DMS114 treated with DMSO at 0.1 percent for 48 hours (cell line): ENCODE results near the gene AK5.

Experiments
- DNase-seq: peaks from one replicate; lab custom pipeline; 2025; ENCODE audit not compliant: unreplicated experiment; lab: John Stamatoyannopoulos, UW

AK5 gene

DNA sequence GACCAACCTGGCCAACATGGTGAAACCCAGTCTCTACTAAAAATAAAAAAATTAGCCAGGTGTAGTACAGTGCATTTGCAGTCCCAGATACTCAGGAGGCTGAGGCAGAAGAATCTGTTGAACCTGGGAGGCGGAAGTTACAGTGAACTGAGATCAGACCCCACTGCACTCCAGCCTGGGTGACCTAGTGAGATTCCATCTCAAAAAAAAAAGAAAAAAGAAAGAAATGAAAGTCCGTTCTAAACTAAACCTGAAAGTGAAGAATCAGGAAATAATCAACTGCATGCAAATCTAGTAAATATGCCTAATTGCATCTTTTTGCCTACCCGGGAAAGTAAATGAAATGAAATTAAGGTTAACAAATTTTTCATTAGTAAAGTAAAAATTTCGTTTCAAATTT is 301.1 kb downstream of the AK5 start:
- DNase-seq = no peak

DNA sequence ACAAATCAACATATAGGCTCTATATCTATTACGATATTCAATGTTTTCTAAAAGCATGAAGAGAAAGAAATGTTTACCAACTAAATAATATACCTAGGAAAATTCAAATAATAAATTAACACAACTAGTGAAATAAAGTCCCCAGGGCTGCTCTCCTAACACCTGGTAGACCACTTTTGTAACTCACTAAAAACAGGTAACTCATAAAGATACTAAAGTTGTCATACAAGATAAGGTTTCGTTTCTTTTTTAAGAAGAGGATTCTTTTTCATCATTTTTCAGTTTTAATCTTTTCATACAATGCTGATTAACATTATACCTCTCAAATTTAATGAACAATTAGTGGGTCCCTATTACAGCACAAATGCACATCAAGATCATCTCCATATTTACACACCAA is 301.7 kb downstream of the AK5 start:
- DNase-seq = no peak

DNA sequence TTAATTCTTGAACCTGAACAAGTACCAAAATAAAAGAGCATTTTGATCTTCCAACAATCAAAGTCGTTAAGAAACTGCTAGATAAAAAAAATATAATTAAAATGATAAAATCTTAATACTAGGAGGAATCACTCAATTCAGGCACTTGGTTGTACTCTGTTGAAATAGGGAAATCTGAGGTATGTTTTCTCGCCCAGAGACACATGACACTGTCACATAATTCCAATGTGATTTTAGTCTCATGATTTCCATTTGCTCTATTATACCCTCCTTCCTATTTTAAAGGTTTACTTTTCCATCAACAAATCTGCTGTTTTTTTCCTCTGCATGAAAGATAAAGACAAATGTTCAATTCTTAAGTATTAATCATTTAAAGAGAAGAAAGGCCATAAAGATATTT is 303.1 kb downstream of the AK5 start:
- no peak for DNase-seq

DNA sequence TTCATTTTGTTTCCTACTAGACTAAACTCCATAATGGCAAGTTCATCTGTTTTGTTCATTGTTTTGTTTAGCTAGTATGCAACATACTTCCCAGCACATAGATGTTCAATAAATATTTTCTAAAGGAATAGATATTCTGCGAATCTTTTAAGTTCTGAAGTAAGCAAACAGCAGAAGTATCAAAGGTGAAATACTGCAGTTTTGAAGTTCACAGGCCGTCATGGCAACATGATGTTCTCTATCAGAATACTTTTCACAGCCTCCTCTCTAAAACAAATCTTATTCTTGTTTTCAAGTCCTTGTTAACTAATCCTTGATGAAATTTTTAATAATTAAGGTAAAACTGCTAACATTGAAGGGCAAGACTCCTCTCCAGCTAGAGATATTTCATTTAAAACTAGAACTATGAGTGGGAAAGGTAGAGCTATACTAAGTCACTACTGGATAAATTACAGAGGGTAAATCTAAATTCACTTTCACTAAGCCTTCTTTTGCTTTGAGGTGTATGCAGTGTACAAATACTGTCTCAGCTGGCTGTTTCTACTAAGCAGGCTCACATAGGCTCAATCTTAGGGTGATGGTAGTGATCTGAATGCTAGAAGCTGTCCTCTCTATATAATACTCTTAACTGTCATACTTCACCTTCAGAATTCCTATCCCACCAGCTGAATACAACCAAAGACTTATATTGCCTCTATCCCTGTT is 303.9 kb downstream of the AK5 start:
- DNase-seq = no peak

DNA sequence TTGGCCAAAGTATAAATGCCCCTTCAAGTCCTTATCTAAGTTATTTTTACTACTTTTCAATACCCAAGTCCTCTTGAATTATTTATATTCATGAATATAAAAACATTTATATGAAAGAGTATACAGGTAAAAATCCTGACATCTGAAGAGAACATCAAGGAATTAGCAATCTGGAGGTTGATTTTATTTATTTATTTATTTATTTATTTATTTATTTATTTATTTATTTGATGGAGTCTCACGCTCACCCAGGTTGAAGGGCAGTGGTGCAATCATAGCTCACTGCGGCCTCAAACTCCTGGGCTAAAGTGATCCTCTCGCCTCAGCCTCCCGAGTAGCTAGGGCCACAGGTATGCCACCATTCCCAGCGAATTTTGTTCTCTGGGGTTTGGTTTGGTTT is 307.4 kb downstream of the AK5 start:
- no peak for DNase-seq

DNA sequence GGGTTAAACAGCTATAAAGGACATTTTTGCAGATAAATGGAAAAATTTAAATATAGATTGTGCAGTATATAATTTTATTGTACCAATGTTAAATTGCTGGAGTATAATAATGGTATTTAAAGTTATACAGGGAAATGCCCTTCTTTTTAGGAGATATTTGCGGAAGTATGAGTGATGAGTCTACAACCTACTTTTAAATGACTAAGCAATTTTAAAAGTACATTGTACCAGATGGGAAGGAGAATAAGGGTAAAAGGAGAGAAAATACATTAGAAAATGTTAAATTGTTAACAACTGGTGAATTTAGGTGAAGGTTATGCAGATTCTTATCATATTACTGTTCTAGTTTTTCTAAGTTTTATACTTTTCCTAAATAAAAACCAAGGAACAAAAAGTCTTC is 308.8 kb downstream of the AK5 start:
- DNase-seq = no peak

GRCh38 chr1:77592906-77593305 is 311.1 kb downstream of the AK5 start:
- DNase-seq = no peak

GRCh38 chr1:77594366-77595112 is 312.7 kb downstream of the AK5 start:
- DNase-seq = no peak

DNA sequence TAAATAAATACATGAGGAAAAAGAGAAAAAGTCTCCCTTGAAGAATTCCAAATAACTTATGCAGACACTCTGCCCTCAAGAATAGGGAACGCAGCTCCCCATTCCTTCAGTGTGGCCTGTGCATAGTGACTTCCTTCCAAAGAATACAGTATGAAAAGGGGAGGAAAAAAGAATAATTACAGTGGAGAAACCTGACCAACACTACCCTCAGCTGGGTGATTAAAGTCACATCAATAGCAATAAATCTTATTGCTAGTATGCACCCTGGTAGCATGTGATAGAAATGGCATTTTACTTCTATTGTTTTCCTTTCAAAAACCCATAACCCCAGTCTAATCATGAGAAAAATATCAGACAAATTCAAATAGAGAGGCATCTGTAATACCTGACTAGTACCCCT is 315.5 kb downstream of the AK5 start:
- DNase-seq = no peak

DNA sequence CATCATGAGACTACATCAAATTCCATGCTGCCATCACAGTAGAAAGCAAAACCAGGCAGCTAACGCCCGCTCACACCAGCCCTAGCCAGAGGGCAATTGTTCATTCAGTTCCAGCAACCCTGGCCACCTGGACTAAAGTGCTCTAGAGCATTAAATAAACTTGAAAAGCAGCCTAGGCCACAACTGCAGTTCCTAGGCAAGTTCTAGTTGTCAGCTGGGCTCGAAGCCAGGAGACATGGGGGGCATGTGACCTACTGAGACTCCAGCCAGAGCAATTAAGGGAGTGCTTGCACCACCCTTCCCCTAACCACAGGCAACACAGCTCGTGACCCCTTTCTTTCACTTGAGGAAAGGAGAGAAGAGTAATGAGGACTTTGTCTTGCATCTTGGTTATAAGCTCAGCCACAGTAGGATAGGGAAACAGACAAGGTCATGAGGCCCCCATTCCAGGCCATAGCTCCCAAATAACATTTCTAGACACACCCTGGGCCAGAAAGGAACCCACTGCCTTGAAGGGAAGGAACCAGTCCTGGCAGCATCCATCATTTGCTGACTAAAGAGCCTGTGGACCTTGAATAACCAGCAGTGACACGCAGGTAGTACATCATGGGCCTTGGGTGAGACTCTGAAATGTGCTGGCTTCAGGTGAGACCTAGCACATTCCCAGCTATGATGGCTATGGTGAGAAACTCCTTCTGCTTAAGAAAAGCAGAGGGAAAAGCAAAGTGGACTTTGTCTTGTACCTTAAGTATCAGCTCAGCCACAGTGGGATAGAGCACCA is 323.6 kb downstream of the AK5 start:
- DNase-seq = no peak

- no peak for DNase-seq
Measured at GRCh38 chr1:77608893-77609292, 327.1 kb downstream of the AK5 start.
